Measurements from ENCODE around the gene TMEM134. TPM values are rescaled to one million over a fixed set of nuclear protein-coding genes. Genes with fewer than 3 reads are reported as not detected.
"Not testable (repeated sequence)": the region's sequence is repeated elsewhere in the genome, so short reads cannot be mapped to it uniquely, and the experiment has no call there.

TMEM134 gene
- total RNA-seq, 2 donors from 2014 or later = 31.0 to 35.9 TPM

- intact Hi-C loops (cut with DNase I) = no loop called here
- no peak for DNase-seq (ENCODE audit: low spot score)
Observed at GRCh38 chr11:67489885-67490726, 21.1 kb upstream of the TMEM134 start.

- intact Hi-C loops (cut with DNase I) = no loop called here
Observed at GRCh38 chr11:67489203-67489884, 20.3 kb upstream of the TMEM134 start.

GRCh38 chr11:67486481-67487195 is 17.6 kb upstream of the TMEM134 start:
- DNase-seq (ENCODE audit: low spot score) = no peak
- intact Hi-C loops (cut with DNase I) = no loop called here

More at GRCh38 chr11:67489203-67489884, 20.3 kb upstream of the TMEM134 start:
- DNase-seq (ENCODE audit: low spot score) = no peak

- not testable (repeated sequence) for DNase-seq (ENCODE audit: low spot score)
Observed at GRCh38 chr11:67485873-67486361, 16.9 kb upstream of the TMEM134 start.

GRCh38 chr11:67484847-67485311 is 15.8 kb upstream of the TMEM134 start:
- intact Hi-C loops (cut with DNase I) = no loop called here

More at GRCh38 chr11:67485873-67486361, 16.9 kb upstream of the TMEM134 start:
- intact Hi-C loops (cut with DNase I) = not testable (repeated sequence)

GRCh38 chr11:67483831-67484665 is 15.0 kb upstream of the TMEM134 start:
- intact Hi-C loops (cut with DNase I) = no loop called here
- DNase-seq (ENCODE audit: low spot score) = no peak

More at GRCh38 chr11:67484847-67485311, 15.8 kb upstream of the TMEM134 start:
- DNase-seq (ENCODE audit: low spot score) = no peak

- intact Hi-C loops (cut with DNase I) = no loop called here
- DNase-seq (ENCODE audit: low spot score) = peak; percentile 99
Observed at GRCh38 chr11:67482827-67483798, 14.1 kb upstream of the TMEM134 start, which contains the start of gene AIP. Gene AIP (plus strand): TSS chr11:67483026. CDS start chr11:67483159, 133 bp downstream.

- no peak for DNase-seq (ENCODE audit: low spot score)
- intact Hi-C loops (cut with DNase I) = no loop called here
Observed at GRCh38 chr11:67482275-67482826, 13.3 kb upstream of the TMEM134 start.

GRCh38 chr11:67477344-67478050 is 8.4 kb upstream of the TMEM134 start:
- intact Hi-C loops (cut with DNase I); DNase-seq (ENCODE audit: low spot score): not testable (repeated sequence)

GRCh38 chr11:67476692-67477091 is 7.6 kb upstream of the TMEM134 start:
- DNase-seq (ENCODE audit: low spot score); intact Hi-C loops (cut with DNase I): not testable (repeated sequence)

- intact Hi-C loops (cut with DNase I) = no loop called here
- no peak for DNase-seq (ENCODE audit: low spot score)
Observed at GRCh38 chr11:67472882-67473281, 3.8 kb upstream of the TMEM134 start.

- DNase-seq (ENCODE audit: low spot score) = no peak
- intact Hi-C loops (cut with DNase I) = no loop called here
Observed at GRCh38 chr11:67470337-67471002, 1.4 kb upstream of the TMEM134 start.

GRCh38 chr11:67469508-67469811 is 409 bp upstream of the TMEM134 start:
- intact Hi-C loops (cut with DNase I) = no loop called here
- DNase-seq (ENCODE audit: low spot score) = no peak

GRCh38 chr11:67468456-67468758 is 644 bp downstream of the TMEM134 start:
- DNase-seq (ENCODE audit: low spot score) = no peak
- intact Hi-C loops (cut with DNase I) = no loop called here

GRCh38 chr11:67468056-67468455 is 995 bp downstream of the TMEM134 start:
- DNase-seq (ENCODE audit: low spot score) = no peak
- intact Hi-C loops (cut with DNase I) = no loop called here

GRCh38 chr11:67466962-67467771 is 1.9 kb downstream of the TMEM134 start:
- DNase-seq (ENCODE audit: low spot score) = no peak
- intact Hi-C loops (cut with DNase I) = no loop called here
